ENCODE results near the gene DPM2.

GRCh38 chr9:127958728-127959127 is 21.1 kb upstream of the DPM2 start:
- TF ChIP-seq POLR2A (IDR thresholded peaks at IDR 0.05) (no peak), CTCF (IDR thresholded peaks at IDR 0.05) (no peak)
